ENCODE data around the gene ROCK2. TPM values are rescaled to one million over a fixed set of nuclear protein-coding genes. Genes with fewer than 3 reads are reported as not detected.

Gene ROCK2
- total and polyA plus RNA-seq, 5 donors from 2014 or later, result 8.6 to 20.6 (median 10.4) TPM

DNA sequence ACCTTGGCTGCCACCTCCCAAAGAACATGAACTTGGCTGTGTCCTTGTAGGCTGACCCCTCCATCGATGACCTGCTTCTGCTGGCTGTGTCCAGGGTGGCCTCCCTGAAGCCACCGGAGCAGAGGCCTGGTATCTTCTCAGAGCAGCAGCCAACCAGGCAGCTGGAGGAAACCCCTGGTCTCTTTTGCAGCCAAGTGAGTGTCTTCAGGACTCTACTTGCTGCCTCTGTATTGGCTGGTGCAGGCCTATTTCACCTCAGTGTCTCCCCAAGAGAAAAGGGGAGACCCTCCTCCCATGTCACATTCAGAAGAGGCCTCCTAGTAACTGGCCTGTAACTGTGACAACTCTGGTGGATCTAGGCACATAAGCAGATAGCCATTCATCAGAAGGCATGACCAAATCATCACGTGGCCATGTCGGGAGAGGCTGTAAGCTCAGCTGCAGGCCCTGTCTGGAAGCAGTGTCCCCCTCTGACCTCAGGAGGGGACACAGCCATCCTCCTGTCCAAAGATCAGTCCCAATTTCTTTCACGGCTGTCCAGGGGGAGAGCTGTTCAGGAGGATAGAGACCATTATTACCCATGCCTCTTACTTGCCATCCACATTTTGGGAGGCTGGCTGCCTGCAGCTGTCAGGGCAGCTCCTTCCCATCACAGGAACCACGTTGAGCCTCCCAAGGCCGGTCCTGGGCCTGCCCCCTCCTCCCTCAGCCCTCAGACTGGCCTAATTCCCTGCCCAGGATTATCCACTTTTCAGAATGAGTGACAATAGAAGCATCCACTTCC is 20.9 kb upstream of the ROCK2 start:
- DNase-seq (no peak), ATAC-seq (ENCODE audit: low read depth in 2 of 2) (no peak)
- no peak overlapping the region for H3K4me3 ChIP-seq (ENCODE audit: low read depth, low read length)
- no peaks in the 10 kb centered on the region for H3K36me3 ChIP-seq (ENCODE audit: control insufficient read depth, insufficient read depth, low read length)
- H3K27ac ChIP-seq (ENCODE audit: insufficient read depth, low read length, poor library complexity, severe bottlenecking), result no peak overlapping the region
- no peaks in the 10 kb centered on the region for H3K9me3 ChIP-seq (ENCODE audit: control insufficient read depth in 2 of 2, low read length in 2 of 2)
- no peak overlapping the region for H3K4me3 Mint-ChIP-seq
- no peaks in the 10 kb centered on the region for H3K27me3 ChIP-seq (ENCODE audit: control insufficient read depth, insufficient read depth, low read length)
- no peak overlapping the region for H3K27ac Mint-ChIP-seq
- H3K36me3 Mint-ChIP-seq, result no peaks in the 10 kb centered on the region
- peaks cover 11% of the 10 kb centered on the region for H3K27me3 Mint-ChIP-seq
- no peaks in the 10 kb centered on the region for H3K4me1 Mint-ChIP-seq
- no peaks in the 10 kb centered on the region for H3K4me1 ChIP-seq (ENCODE audit: control insufficient read depth, insufficient read depth, low read length, poor library complexity, severe bottlenecking)
- H3K9me3 Mint-ChIP-seq, result peaks cover 0 to 2% (median 0%) of the 10 kb centered on the region in 7 donors

DNA sequence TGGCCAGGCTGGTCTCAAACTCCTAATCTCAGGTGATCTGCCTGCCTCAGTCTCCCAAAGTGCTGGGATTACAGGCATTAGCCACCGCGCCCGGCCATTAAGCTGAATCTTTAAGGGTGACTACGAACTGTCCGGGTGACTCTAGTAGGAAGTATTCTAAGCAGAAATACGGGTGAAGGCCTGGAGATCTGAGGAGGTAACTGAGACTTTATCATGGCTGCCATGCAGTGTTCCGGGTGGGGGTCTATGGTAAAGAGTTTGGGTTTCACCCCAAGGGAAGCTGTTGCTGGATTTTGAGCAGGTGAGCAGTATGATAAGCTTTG is 20.1 kb upstream of the ROCK2 start:
- Mint-ChIP-seq H3K27ac (no peak overlapping the region), H3K36me3 (no peaks in the 10 kb centered on the region), H3K27me3 (peaks cover 15% of the 10 kb centered on the region), H3K4me1 (no peaks in the 10 kb centered on the region), H3K9me3 (peaks cover 0 to 2% (median 0%) of the 10 kb centered on the region in 7 donors), H3K4me3 (no peak overlapping the region)
- DNase-seq, result no peak
- ATAC-seq (ENCODE audit: low read depth in 2 of 2), result no peak
- no peak overlapping the region for H3K27ac ChIP-seq (ENCODE audit: insufficient read depth, low read length, poor library complexity, severe bottlenecking)
- H3K36me3 ChIP-seq (ENCODE audit: control insufficient read depth, insufficient read depth, low read length), result no peaks in the 10 kb centered on the region
- H3K27me3 ChIP-seq (ENCODE audit: control insufficient read depth, insufficient read depth, low read length), result no peaks in the 10 kb centered on the region
- no peaks in the 10 kb centered on the region for H3K4me1 ChIP-seq (ENCODE audit: control insufficient read depth, insufficient read depth, low read length, poor library complexity, severe bottlenecking)
- H3K9me3 ChIP-seq (ENCODE audit: control insufficient read depth in 2 of 2, low read length in 2 of 2), result no peaks in the 10 kb centered on the region
- no peak overlapping the region for H3K4me3 ChIP-seq (ENCODE audit: low read depth, low read length)

DNA sequence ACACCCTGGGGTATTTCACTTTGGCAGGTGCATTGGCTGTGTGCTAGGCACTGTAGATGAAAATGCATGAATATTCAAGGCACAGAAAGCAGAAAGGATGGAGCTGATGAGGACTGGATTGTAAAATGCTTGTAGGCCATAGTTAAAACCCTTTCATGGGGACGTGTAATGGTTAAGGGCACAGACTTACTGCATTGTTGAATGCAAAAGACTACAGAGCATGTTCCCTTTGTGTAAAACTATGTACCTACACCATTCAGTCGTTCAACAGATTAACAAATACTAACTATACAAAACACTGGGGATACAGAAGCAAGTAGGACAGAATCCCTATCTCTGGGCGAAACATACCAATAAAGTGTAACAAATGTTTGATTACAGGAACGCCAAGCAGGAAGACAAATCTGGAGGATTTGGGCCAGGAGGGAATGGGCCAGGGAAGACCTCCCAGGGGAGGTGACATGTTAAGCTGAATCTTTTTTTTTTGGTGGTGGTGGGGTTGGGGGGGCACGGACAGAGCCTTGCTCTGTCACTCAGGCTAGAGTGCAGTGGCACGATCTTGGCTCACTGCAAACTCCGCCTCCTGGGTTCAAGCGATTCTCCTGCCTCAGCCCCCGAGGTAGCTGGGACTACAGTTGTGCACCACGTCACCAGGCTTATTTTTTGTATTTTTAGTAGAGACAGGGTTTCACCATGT is 19.6 kb upstream of the ROCK2 start:
- Mint-ChIP-seq H3K4me1 (no peaks in the 10 kb centered on the region), H3K4me3 (no peak overlapping the region), H3K9me3 (peaks cover 0 to 2% (median 0%) of the 10 kb centered on the region in 7 donors), H3K27me3 (peaks cover 18% of the 10 kb centered on the region), H3K27ac (no peak overlapping the region), H3K36me3 (no peaks in the 10 kb centered on the region)
- Histone ChIP-seq H3K4me3 (ENCODE audit: low read depth, low read length) (no peak overlapping the region), H3K4me1 (ENCODE audit: control insufficient read depth, insufficient read depth, low read length, poor library complexity, severe bottlenecking) (no peaks in the 10 kb centered on the region), H3K36me3 (ENCODE audit: control insufficient read depth, insufficient read depth, low read length) (no peaks in the 10 kb centered on the region), H3K27ac (ENCODE audit: insufficient read depth, low read length, poor library complexity, severe bottlenecking) (no peak overlapping the region), H3K27me3 (ENCODE audit: control insufficient read depth, insufficient read depth, low read length) (no peaks in the 10 kb centered on the region), H3K9me3 (ENCODE audit: control insufficient read depth in 2 of 2, low read length in 2 of 2) (no peaks in the 10 kb centered on the region)
- ATAC-seq (ENCODE audit: low read depth in 2 of 2), result no peak
- DNase-seq, result no peak

DNA sequence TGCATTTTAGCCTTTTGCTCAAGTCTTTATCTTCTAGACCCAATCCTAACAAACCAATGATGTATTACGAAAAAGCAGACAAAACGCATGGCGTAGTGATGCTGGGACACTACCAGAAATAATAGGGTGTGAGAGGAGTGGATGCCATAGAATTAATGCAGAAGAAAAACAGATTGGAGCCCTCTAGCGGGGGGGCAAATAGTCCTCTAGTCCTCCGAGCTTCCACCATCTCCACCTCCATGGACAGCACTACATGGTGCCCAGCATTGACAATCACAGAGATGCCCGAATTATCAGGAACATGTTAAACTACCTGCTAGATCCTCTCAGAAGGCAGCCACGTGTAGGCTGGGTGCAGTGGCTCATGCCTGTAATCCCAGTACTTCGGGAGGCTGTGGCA is 15.4 kb upstream of the ROCK2 start:
- H3K4me1 ChIP-seq (ENCODE audit: control insufficient read depth, insufficient read depth, low read length, poor library complexity, severe bottlenecking), result no peaks in the 10 kb centered on the region
- peaks cover 16% of the 10 kb centered on the region for H3K27me3 Mint-ChIP-seq
- H3K36me3 Mint-ChIP-seq, result no peaks in the 10 kb centered on the region
- no peak for DNase-seq
- peaks cover 0 to 2% (median 0%) of the 10 kb centered on the region in 7 donors for H3K9me3 Mint-ChIP-seq
- H3K4me3 Mint-ChIP-seq, result no peak overlapping the region
- no peaks in the 10 kb centered on the region for H3K36me3 ChIP-seq (ENCODE audit: control insufficient read depth, insufficient read depth, low read length)
- H3K9me3 ChIP-seq (ENCODE audit: control insufficient read depth in 2 of 2, low read length in 2 of 2), result no peaks in the 10 kb centered on the region
- no peak overlapping the region for H3K4me3 ChIP-seq (ENCODE audit: low read depth, low read length)
- no peaks in the 10 kb centered on the region for H3K4me1 Mint-ChIP-seq
- ATAC-seq (ENCODE audit: low read depth in 2 of 2), result no peak
- no peak overlapping the region for H3K27ac ChIP-seq (ENCODE audit: insufficient read depth, low read length, poor library complexity, severe bottlenecking)
- no peaks in the 10 kb centered on the region for H3K27me3 ChIP-seq (ENCODE audit: control insufficient read depth, insufficient read depth, low read length)
- H3K27ac Mint-ChIP-seq, result no peak overlapping the region

DNA sequence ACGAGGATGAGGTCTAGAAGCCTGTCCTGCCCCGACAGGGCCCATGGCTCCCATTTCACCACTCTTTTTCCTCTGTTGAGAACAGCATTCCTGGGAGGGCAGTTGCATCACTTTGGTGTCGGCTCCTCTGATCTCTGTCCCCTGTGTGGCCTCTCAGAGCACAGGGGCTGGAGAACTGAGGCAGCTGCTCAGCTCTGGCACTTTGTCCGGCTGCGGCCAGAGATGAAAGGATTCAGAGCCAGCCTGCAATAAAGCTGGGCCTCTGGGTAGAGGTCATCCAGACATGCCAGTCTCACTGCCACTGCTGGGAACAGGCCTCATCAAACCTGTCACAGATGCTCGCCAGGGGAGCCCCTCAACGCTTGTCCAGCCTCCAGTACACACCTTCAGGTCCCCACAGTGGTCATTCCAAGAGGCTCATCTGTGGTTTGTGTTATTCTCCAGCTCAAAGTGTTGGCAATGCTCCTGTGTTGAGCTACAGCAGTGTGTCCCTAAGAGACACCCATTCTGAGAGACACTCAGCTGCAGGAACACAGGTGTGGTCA is 13.1 kb upstream of the ROCK2 start:
- no peaks in the 10 kb centered on the region for H3K4me1 Mint-ChIP-seq

DNA sequence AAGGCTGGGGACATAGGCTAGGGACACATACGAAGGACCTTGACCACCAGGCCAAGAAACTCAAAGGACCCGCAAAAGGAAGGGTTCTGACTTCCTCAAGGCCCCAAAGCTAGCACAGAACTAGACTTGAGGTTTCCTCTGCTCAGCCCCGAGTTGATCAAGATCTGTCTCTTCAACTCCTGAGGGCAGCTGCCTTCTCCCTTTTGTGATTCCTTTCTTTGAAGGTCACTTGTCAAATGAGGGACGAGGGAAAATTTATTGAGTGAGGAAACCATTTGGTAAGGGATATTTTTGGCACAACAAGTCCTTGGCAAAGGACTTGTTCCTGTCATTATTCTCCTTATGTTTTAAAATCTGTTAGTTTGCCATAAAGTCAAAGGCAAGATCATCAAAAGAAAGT is 12.3 kb upstream of the ROCK2 start:
- ATAC-seq (ENCODE audit: low read depth in 2 of 2) (no peak), DNase-seq (no peak)
- no peaks in the 10 kb centered on the region for H3K4me1 ChIP-seq (ENCODE audit: control insufficient read depth, insufficient read depth, low read length, poor library complexity, severe bottlenecking)
- Mint-ChIP-seq H3K4me1 (no peaks in the 10 kb centered on the region), H3K27ac (no peak overlapping the region), H3K27me3 (peaks cover 22% of the 10 kb centered on the region), H3K36me3 (no peaks in the 10 kb centered on the region), H3K9me3 (no peaks in the 10 kb centered on the region), H3K4me3 (no peak overlapping the region)
- no peak overlapping the region for H3K4me3 ChIP-seq (ENCODE audit: low read depth, low read length)
- no peaks in the 10 kb centered on the region for H3K36me3 ChIP-seq (ENCODE audit: control insufficient read depth, insufficient read depth, low read length)
- peaks cover 4% of the 10 kb centered on the region for H3K27me3 ChIP-seq (ENCODE audit: control insufficient read depth, insufficient read depth, low read length)
- no peaks in the 10 kb centered on the region for H3K9me3 ChIP-seq (ENCODE audit: control insufficient read depth in 2 of 2, low read length in 2 of 2)
- no peak overlapping the region for H3K27ac ChIP-seq (ENCODE audit: insufficient read depth, low read length, poor library complexity, severe bottlenecking)

More for the DNA sequence above, 13.1 kb upstream of the ROCK2 start:
- no peaks in the 10 kb centered on the region for H3K4me1 ChIP-seq (ENCODE audit: control insufficient read depth, insufficient read depth, low read length, poor library complexity, severe bottlenecking)
- peaks cover 4% of the 10 kb centered on the region for H3K27me3 ChIP-seq (ENCODE audit: control insufficient read depth, insufficient read depth, low read length)
- Mint-ChIP-seq H3K9me3 (no peaks in the 10 kb centered on the region), H3K4me3 (no peak overlapping the region), H3K36me3 (no peaks in the 10 kb centered on the region), H3K27me3 (peaks cover 22% of the 10 kb centered on the region), H3K27ac (peak overlapping the region in 1 of 3 donors; percentile 7)
- no peak for DNase-seq
- no peak for ATAC-seq (ENCODE audit: low read depth in 2 of 2)
- H3K9me3 ChIP-seq (ENCODE audit: control insufficient read depth in 2 of 2, low read length in 2 of 2), result no peaks in the 10 kb centered on the region
- no peaks in the 10 kb centered on the region for H3K36me3 ChIP-seq (ENCODE audit: control insufficient read depth, insufficient read depth, low read length)
- H3K4me3 ChIP-seq (ENCODE audit: low read depth, low read length), result no peak overlapping the region
- no peak overlapping the region for H3K27ac ChIP-seq (ENCODE audit: insufficient read depth, low read length, poor library complexity, severe bottlenecking)

DNA sequence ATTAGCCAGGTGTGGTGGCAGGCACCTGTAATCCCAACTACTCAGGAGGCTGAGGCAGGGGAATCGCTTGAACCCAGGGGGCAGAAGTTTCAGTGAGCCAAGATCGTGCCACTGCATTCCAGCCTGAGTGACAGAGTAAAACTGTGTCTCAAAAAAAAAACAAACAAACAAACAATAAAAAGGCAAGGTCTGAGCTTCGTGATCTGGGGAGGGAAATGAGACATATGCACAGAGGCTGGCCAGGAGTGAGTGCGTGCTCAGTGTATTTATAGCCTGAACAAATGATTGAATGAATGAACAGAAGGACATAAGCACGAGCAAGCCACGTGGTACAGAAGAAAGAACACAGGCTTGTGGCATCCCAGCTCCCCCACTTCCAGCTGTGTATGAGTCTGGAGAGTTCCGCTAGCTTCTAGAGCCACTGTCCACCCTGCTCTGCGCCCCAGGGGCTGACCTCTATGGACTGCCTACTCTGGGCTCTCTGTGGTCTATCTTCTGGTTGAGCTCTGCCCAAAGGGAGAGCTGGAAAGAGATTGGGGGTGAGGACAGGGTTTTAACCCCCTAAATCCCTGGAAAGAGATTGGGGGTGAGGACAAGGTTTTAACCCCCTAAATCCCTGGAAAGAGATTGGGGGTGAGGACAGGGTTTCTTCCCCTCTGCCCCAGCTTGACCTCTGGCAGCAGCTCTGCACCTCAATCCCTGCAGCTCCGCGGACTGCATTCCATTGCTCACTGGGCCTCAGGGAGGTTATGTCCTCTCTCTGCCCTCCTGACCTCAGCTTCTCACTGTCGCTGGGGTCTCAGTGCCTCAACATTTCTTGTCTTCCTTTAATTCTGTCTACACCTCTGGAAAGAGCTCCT is 11.0 kb upstream of the ROCK2 start:
- H3K27ac ChIP-seq (ENCODE audit: insufficient read depth, low read length, poor library complexity, severe bottlenecking), result no peak overlapping the region
- Mint-ChIP-seq H3K27me3 (peaks cover 22% of the 10 kb centered on the region), H3K4me1 (no peaks in the 10 kb centered on the region), H3K9me3 (no peaks in the 10 kb centered on the region), H3K27ac (peak overlapping the region in 1 of 3 donors; percentile 62), H3K4me3 (no peak overlapping the region), H3K36me3 (no peaks in the 10 kb centered on the region)
- H3K4me1 ChIP-seq (ENCODE audit: control insufficient read depth, insufficient read depth, low read length, poor library complexity, severe bottlenecking), result no peaks in the 10 kb centered on the region
- ATAC-seq (ENCODE audit: low read depth in 2 of 2), result no peak
- peaks cover 4% of the 10 kb centered on the region for H3K27me3 ChIP-seq (ENCODE audit: control insufficient read depth, insufficient read depth, low read length)
- H3K9me3 ChIP-seq (ENCODE audit: control insufficient read depth in 2 of 2, low read length in 2 of 2), result no peaks in the 10 kb centered on the region
- H3K4me3 ChIP-seq (ENCODE audit: low read depth, low read length), result no peak overlapping the region
- no peaks in the 10 kb centered on the region for H3K36me3 ChIP-seq (ENCODE audit: control insufficient read depth, insufficient read depth, low read length)
- no peak for DNase-seq
